Measurements from ENCODE around the gene BNC2. TPM values are rescaled to one million over a fixed set of nuclear protein-coding genes. Genes with fewer than 3 reads are reported as not detected.

Gene BNC2
- polyA plus RNA-seq, 4 donors = 0.81 to 11.1 (median 1.3) TPM; not detected in 1

DNA sequence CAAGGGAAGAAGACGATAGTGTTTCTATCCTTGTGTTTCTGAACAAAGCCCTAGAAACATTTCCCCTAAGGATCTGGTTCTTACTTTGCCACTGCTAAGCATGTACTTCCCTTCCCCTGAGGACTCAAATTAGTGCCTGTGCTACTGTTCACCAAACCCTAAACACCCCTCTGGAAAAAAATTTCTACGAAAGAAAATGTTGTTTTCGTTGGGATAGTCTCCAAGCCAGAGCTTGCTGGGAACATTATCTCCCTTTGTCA, 294.6 kb downstream of the BNC2 start:
- FAIRE-seq (no peak), DNase-seq (no peak)
- no peaks in the 10 kb centered on the region for H3K27me3 ChIP-seq (ENCODE audit: control insufficient read depth in 3 of 3, insufficient read depth in 3 of 3, low read length in 3 of 3)
- WGBS, 3 donors = 68 to 85% (median 70%) methylated on average over 3 of the region's 3 CpGs
- H3K9me3 ChIP-seq (ENCODE audit: control insufficient read depth in 2 of 2, insufficient read depth in 1 of 2, low read depth in 1 of 2, low read length in 1 of 2) = no peaks in the 10 kb centered on the region
- H3K27ac ChIP-seq (ENCODE audit: low read depth in 1 of 3, low read length in 2 of 3) = no peak overlapping the region
- peaks cover 0 to 2% (median 0%) of the 10 kb centered on the region in 3 donors for H3K4me1 ChIP-seq (ENCODE audit: control insufficient read depth in 3 of 3, insufficient read depth in 2 of 3, low read depth in 1 of 3, low read length in 2 of 3)
- H3K36me3 ChIP-seq (ENCODE audit: control insufficient read depth in 3 of 3, insufficient read depth in 2 of 3, low read depth in 1 of 3, low read length in 3 of 3) = no peaks in the 10 kb centered on the region
- no peak overlapping the region for H3K4me3 ChIP-seq (ENCODE audit: low read depth in 1 of 3, low read length in 3 of 3)

DNA sequence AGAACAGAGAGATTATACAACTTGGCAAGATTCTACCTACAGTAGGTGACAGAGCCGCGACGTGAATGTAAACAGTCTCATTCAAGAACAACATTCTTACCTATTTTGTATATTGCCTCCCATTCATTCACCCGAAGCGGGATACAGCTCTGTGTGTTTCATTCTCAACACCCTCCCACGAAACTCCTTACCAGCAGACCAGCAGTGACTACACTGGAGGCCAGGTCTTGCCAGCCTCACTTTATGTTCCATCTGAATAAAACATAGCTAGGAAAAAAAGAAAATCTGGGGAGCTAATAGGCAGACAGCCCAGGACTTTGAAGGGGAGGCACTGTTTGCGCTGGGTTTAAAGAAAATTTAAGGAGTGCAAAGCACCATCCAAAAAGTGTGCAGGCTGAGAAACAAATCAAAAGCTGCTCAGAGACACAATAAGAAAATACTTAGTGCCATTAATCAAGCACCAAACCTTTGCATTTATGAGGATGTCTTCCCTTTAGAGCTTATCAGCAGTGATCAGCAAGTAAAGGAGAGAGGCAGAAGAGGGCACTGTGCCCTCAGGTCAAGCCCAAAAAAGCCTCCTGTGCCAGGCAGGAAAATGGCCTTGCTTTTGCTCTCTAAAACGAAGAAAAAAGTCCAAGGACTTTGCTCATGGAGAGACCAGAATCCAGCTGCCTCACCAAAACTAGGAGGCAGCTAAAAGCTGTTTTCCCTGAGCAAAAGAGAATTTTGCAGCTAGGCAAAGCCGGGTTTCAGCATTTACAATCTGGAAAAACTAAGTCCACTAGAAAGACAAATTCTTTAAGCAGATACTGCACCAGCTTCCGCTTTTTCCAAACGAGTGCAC, 295.1 kb downstream of the BNC2 start:
- Histone ChIP-seq H3K27ac (ENCODE audit: low read depth in 1 of 3, low read length in 2 of 3) (no peak overlapping the region), H3K4me1 (ENCODE audit: control insufficient read depth in 3 of 3, insufficient read depth in 2 of 3, low read depth in 1 of 3, low read length in 2 of 3) (peaks cover 0 to 2% (median 0%) of the 10 kb centered on the region in 3 donors)
- WGBS, 3 donors = 66 to 71% (median 68%) methylated on average over 11 of the region's 11 CpGs

DNA sequence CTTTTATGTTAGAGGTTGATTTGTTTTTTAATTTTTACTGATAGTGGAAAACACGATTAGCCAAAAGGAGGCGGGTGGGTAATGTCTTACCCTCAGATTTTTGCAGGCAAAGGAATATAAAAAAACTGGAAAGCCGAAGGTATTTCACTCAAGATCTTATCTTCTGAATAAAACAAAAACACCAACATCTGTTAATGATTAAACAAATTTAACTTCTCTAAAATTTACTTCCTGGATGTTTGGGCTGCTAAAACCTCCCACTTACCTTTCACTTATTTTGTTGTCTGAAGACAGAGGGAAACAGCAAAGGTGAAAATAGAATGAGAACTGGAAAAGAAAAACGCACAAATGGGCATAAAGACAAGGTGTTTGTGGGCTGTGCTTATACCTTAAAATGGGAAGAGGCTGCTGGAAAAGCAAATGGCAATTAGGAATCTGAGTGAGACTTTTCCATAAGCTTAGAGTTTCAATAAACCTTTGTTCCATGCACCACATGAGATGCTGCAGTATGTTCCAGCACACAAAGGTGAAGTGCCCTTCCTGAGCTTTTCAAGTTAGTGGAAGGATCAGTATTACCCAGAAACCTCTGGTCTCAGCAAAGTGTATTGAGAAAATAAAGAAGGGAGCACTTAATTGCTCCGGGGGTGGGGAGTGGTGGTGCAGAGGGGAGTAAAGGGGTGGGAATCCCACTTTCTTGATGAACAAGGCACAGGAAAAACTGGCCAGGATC, 298.3 kb downstream of the BNC2 start:
- peak in 1 of 2 donors; percentile 19 for DNase-seq
- Histone ChIP-seq H3K36me3 (ENCODE audit: control insufficient read depth in 3 of 3, insufficient read depth in 2 of 3, low read depth in 1 of 3, low read length in 3 of 3) (no peaks in the 10 kb centered on the region), H3K27ac (ENCODE audit: low read depth in 1 of 3, low read length in 2 of 3) (no peak overlapping the region), H3K4me1 (ENCODE audit: control insufficient read depth in 3 of 3, insufficient read depth in 2 of 3, low read depth in 1 of 3, low read length in 2 of 3) (peaks cover 0 to 2% (median 0%) of the 10 kb centered on the region in 3 donors), H3K4me3 (ENCODE audit: low read depth in 1 of 3, low read length in 3 of 3) (no peak overlapping the region), H3K9me3 (ENCODE audit: control insufficient read depth in 2 of 2, insufficient read depth in 1 of 2, low read depth in 1 of 2, low read length in 1 of 2) (no peaks in the 10 kb centered on the region), H3K27me3 (ENCODE audit: control insufficient read depth in 3 of 3, insufficient read depth in 3 of 3, low read length in 3 of 3) (no peaks in the 10 kb centered on the region)
- WGBS, 3 donors = 18 to 54% (median 31%) methylated on average over 5 of the region's 5 CpGs
- FAIRE-seq = no peak

More for the DNA sequence above, 295.1 kb downstream of the BNC2 start:
- Histone ChIP-seq H3K4me3 (ENCODE audit: low read depth in 1 of 3, low read length in 3 of 3) (no peak overlapping the region), H3K27me3 (ENCODE audit: control insufficient read depth in 3 of 3, insufficient read depth in 3 of 3, low read length in 3 of 3) (no peaks in the 10 kb centered on the region), H3K9me3 (ENCODE audit: control insufficient read depth in 2 of 2, insufficient read depth in 1 of 2, low read depth in 1 of 2, low read length in 1 of 2) (no peaks in the 10 kb centered on the region), H3K36me3 (ENCODE audit: control insufficient read depth in 3 of 3, insufficient read depth in 2 of 3, low read depth in 1 of 3, low read length in 3 of 3) (no peaks in the 10 kb centered on the region)
- FAIRE-seq = no peak
- DNase-seq = no peak

DNA sequence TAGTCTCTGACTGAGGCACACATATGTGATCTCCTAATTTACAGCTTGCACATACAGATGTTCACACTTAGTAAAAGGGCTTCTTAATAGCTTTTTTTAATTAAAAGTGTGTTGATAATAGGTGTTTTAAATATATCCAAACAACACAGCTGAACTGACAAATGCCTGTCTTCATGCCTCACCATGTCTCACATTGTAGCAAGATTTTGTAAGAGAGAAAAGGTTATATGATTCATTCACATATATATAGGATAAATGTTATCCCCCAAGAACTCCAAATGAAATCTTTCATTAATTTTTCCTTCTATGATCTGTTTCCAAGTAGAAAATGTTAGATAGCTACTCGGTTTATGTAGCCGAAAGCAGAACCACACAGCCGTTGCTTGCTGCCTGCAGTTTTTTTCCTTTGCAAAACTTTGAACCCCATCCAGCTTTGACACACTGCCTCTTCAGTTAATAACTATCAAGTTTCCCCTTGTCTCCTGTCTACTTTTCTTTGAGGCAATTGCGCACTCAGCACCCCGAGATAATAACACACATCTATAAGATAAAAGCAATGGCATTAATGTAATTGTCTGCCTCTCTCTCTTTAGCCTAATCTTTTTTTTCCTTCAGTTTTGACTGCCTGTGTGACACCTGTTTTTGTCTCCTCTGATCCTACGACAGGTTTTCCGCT, 299.2 kb downstream of the BNC2 start:
- peak; percentile 20 to 39 for DNase-seq
- 13 to 49% (median 29%) methylated on average over 7 of the region's 7 CpGs for WGBS, 3 donors
- Histone ChIP-seq H3K9me3 (ENCODE audit: control insufficient read depth in 2 of 2, insufficient read depth in 1 of 2, low read depth in 1 of 2, low read length in 1 of 2) (no peaks in the 10 kb centered on the region), H3K27me3 (ENCODE audit: control insufficient read depth in 3 of 3, insufficient read depth in 3 of 3, low read length in 3 of 3) (no peaks in the 10 kb centered on the region), H3K4me1 (ENCODE audit: control insufficient read depth in 3 of 3, insufficient read depth in 2 of 3, low read depth in 1 of 3, low read length in 2 of 3) (peaks cover 0 to 2% (median 0%) of the 10 kb centered on the region in 3 donors), H3K27ac (ENCODE audit: low read depth in 1 of 3, low read length in 2 of 3) (no peak overlapping the region), H3K4me3 (ENCODE audit: low read depth in 1 of 3, low read length in 3 of 3) (no peak overlapping the region), H3K36me3 (ENCODE audit: control insufficient read depth in 3 of 3, insufficient read depth in 2 of 3, low read depth in 1 of 3, low read length in 3 of 3) (no peaks in the 10 kb centered on the region)
- no peak for FAIRE-seq

DNA sequence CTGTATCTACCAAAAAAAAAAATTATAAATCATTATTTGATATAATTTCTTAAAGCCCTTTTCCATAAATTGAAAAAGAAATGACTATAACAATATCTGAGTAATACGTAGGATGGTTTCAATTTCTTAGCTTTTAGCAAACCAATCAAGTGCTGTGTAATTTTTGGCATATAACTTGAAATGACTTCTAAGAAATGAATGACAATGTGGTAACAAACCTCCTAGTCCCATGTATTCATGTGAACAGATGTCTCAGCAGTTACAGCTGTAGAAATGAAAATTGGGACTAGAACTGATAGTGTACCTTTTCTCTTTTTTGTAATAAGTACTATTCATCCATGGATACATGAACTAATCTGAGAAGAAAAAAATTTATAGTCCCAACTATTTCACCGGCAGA, 307.0 kb downstream of the BNC2 start:
- Histone ChIP-seq H3K9me3 (ENCODE audit: control insufficient read depth in 2 of 2, insufficient read depth in 1 of 2, low read depth in 1 of 2, low read length in 1 of 2) (no peaks in the 10 kb centered on the region), H3K4me3 (ENCODE audit: low read depth in 1 of 3, low read length in 3 of 3) (no peak overlapping the region), H3K27me3 (ENCODE audit: control insufficient read depth in 3 of 3, insufficient read depth in 3 of 3, low read length in 3 of 3) (no peaks in the 10 kb centered on the region), H3K36me3 (ENCODE audit: control insufficient read depth in 3 of 3, insufficient read depth in 2 of 3, low read depth in 1 of 3, low read length in 3 of 3) (no peaks in the 10 kb centered on the region), H3K27ac (ENCODE audit: low read depth in 1 of 3, low read length in 2 of 3) (no peak overlapping the region), H3K4me1 (ENCODE audit: control insufficient read depth in 3 of 3, insufficient read depth in 2 of 3, low read depth in 1 of 3, low read length in 2 of 3) (no peaks in the 10 kb centered on the region)
- WGBS, 3 donors = 93 to 98% (median 94%) methylated on average over 2 of the region's 2 CpGs
- FAIRE-seq (no peak), DNase-seq (no peak)

DNA sequence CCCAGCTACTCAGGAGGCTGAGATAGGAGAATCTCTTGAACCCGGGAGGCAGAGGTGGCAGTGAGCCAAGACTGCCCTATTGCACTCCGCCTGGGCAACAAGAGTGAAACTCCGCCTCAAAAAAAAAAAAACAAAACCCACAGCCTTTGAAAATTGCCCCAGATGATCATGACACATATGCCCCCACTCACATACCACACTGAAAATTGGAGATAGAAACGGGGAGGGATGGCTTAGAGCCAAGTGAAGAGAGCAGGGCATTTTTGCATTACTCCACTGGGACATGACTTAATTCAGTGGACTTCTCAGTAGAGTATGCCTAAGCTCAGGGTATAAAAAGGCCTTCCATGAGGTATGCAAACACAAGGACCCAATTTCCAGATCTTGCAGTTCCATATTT, 309.3 kb downstream of the BNC2 start:
- FAIRE-seq (no peak), DNase-seq (no peak)
- no peaks in the 10 kb centered on the region for H3K9me3 ChIP-seq (ENCODE audit: control insufficient read depth in 2 of 2, insufficient read depth in 1 of 2, low read depth in 1 of 2, low read length in 1 of 2)
- H3K4me3 ChIP-seq (ENCODE audit: low read depth in 1 of 3, low read length in 3 of 3) = no peak overlapping the region
- H3K27ac ChIP-seq (ENCODE audit: low read depth in 1 of 3, low read length in 2 of 3) = no peak overlapping the region
- 44 to 74% (median 64%) methylated on average over 4 of the region's 4 CpGs for WGBS, 3 donors
- H3K4me1 ChIP-seq (ENCODE audit: control insufficient read depth in 3 of 3, insufficient read depth in 2 of 3, low read depth in 1 of 3, low read length in 2 of 3) = no peaks in the 10 kb centered on the region
- H3K36me3 ChIP-seq (ENCODE audit: control insufficient read depth in 3 of 3, insufficient read depth in 2 of 3, low read depth in 1 of 3, low read length in 3 of 3) = no peaks in the 10 kb centered on the region
- H3K27me3 ChIP-seq (ENCODE audit: control insufficient read depth in 3 of 3, insufficient read depth in 3 of 3, low read length in 3 of 3) = no peaks in the 10 kb centered on the region

DNA sequence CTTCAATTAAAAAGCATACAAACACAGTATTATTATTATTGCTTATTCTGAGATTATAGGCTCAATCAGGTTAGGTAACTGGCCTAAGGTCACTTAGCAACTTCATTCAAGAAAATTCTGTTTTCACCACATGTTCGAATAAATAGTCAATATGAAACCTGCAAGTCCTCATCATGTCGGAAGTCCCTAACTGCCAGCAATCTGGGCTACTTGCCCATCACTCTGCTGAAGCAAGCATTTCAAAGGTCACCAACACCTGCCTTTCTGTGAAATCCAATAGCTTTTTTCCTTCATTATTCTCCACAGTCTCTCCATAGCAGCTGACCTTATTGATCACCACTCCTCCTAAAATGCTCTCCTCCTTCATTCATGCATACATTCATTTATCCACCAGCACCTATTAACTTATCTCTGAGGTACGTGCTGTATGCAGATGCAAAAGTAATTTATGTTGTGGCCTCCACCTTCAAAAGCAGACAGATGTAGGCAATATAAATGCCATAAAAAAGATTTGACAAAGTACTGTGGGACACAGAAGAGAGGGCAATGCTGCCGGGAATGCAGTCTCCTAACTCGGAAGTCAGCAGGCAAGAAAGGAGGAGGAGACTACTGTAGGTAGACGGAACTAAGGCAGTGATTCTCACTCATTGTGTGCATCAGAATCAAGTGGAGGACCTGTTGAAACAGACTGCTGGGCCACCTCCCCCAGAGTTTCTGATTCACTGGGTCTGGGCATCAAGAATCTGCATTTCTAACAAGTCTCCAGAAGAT, 310.9 kb downstream of the BNC2 start:
- peak overlapping the region in 1 of 3 donors; percentile 11 for H3K27ac ChIP-seq (ENCODE audit: low read depth in 1 of 3, low read length in 2 of 3)
- WGBS, 3 donors = 18 to 56% (median 39%) methylated on average over 6 of the region's 6 CpGs
- H3K36me3 ChIP-seq (ENCODE audit: control insufficient read depth in 3 of 3, insufficient read depth in 2 of 3, low read depth in 1 of 3, low read length in 3 of 3) = peaks cover 0 to 2% (median 0%) of the 10 kb centered on the region in 3 donors
- DNase-seq (peak in 1 of 2 donors; percentile 66), FAIRE-seq (no peak)
- H3K4me3 ChIP-seq (ENCODE audit: low read depth in 1 of 3, low read length in 3 of 3) = no peak overlapping the region
- no peaks in the 10 kb centered on the region for H3K4me1 ChIP-seq (ENCODE audit: control insufficient read depth in 3 of 3, insufficient read depth in 2 of 3, low read depth in 1 of 3, low read length in 2 of 3)
- H3K9me3 ChIP-seq (ENCODE audit: control insufficient read depth in 2 of 2, insufficient read depth in 1 of 2, low read depth in 1 of 2, low read length in 1 of 2) = no peaks in the 10 kb centered on the region
- no peaks in the 10 kb centered on the region for H3K27me3 ChIP-seq (ENCODE audit: control insufficient read depth in 3 of 3, insufficient read depth in 3 of 3, low read length in 3 of 3)

DNA sequence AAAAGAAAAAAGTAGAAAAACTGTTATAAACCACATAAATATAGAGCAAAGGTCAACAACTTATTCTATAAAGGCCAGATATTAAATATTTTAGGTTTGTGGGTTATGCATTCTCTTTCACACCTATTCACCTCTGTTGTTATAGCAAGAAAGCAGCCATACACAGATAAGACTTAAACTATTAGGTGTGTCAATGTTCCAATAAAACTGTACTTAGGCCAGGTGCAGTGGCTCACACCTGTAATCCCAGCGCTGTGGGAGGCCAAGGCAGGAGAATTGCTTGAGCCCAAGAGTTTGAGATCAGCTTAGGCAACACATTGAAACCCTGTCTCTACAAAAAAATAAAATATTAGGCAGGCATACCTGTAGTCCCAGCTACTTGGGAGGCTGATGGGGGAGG, 314.7 kb downstream of the BNC2 start:
- H3K27ac ChIP-seq (ENCODE audit: low read depth in 1 of 3, low read length in 2 of 3) = no peak overlapping the region
- 19 to 67% (median 43%) methylated on average over 1 of the region's 1 CpG for WGBS, 3 donors
- peak in 1 of 2 donors; percentile 45 for DNase-seq

More for the DNA sequence above, 314.7 kb downstream of the BNC2 start:
- H3K4me3 ChIP-seq (ENCODE audit: low read depth in 1 of 3, low read length in 3 of 3) = no peak overlapping the region
- H3K9me3 ChIP-seq (ENCODE audit: control insufficient read depth in 2 of 2, insufficient read depth in 1 of 2, low read depth in 1 of 2, low read length in 1 of 2) = no peaks in the 10 kb centered on the region
- no peak for FAIRE-seq
- no peaks in the 10 kb centered on the region for H3K4me1 ChIP-seq (ENCODE audit: control insufficient read depth in 3 of 3, insufficient read depth in 2 of 3, low read depth in 1 of 3, low read length in 2 of 3)
- no peaks in the 10 kb centered on the region for H3K27me3 ChIP-seq (ENCODE audit: control insufficient read depth in 3 of 3, insufficient read depth in 3 of 3, low read length in 3 of 3)
- H3K36me3 ChIP-seq (ENCODE audit: control insufficient read depth in 3 of 3, insufficient read depth in 2 of 3, low read depth in 1 of 3, low read length in 3 of 3) = peaks cover 0 to 8% (median 0%) of the 10 kb centered on the region in 3 donors
